HepG2 (cell line): Measurements from ENCODE around the gene STARD10. TPM values are rescaled to one million over a fixed set of nuclear protein-coding genes. Genes with fewer than 3 reads are reported as not detected.

Experiments used
- ARNT ChIP-seq: fragments of 450-650 bp; IDR thresholded peaks from 2 replicates; pipeline ENCODE4 v1.6.1; 2017
- ARNTL ChIP-seq: sonication (generic); formaldehyde crosslinking; IDR thresholded peaks from 2 replicates; pipeline ENCODE4 v1.4.0; 2020; ENCODE audit warnings: mild to moderate bottlenecking, missing genetic modification reagents
- BCL6 ChIP-seq: IDR thresholded peaks from 2 replicates; pipeline ENCODE4 v1.6.1; 2016; ENCODE audit warnings: missing genetic modification reagents, missing compliant biosample characterization
- HIVEP1 ChIP-seq: sonication (generic); formaldehyde crosslinking; IDR thresholded peaks from 2 replicates; pipeline ENCODE4 v1.4.0; 2020; ENCODE audit warnings: mild to moderate bottlenecking, missing genetic modification reagents
- KLF11 ChIP-seq: IDR thresholded peaks from 2 replicates; pipeline ENCODE4 v1.6.1; 2016; ENCODE audit warnings: missing compliant biosample characterization
- MTA1 ChIP-seq: sonication (generic); formaldehyde crosslinking; IDR thresholded peaks from 2 replicates; pipeline ENCODE4 v1.4.0; 2020; ENCODE audit warnings: missing genetic modification reagents, mild to moderate bottlenecking, borderline replicate concordance
- NFRKB ChIP-seq: fragments of 450-650 bp; IDR thresholded peaks from 2 replicates; pipeline ENCODE4 v1.6.1; 2017
- NFYC ChIP-seq: IDR thresholded peaks from 2 replicates; pipeline ENCODE4 v1.6.1; 2016; ENCODE audit warnings: missing genetic modification reagents, missing compliant biosample characterization
- NKX3-1 ChIP-seq: sonication (generic); formaldehyde crosslinking; IDR thresholded peaks from 2 replicates; pipeline ENCODE4 v1.5.0; 2020; ENCODE audit warnings: missing genetic modification reagents
- PCBP1 ChIP-seq: fragments of 200-400 bp; formaldehyde crosslinking; IDR thresholded peaks from 2 replicates; pipeline ENCODE4 v1.6.1; 2017; ENCODE audit warnings: mild to moderate bottlenecking, low read depth, low read length, borderline replicate concordance
- RXRA ChIP-seq: sonication (generic); formaldehyde crosslinking; IDR thresholded peaks from 2 replicates; pipeline ENCODE4 v1.5.1; 2020; ENCODE audit warnings: missing genetic modification reagents
- SOX5 ChIP-seq: IDR thresholded peaks from 2 replicates; pipeline ENCODE4 v1.6.1; 2016; ENCODE audit warnings: borderline replicate concordance
- TAF1 ChIP-seq: sonication (generic); formaldehyde crosslinking; IDR thresholded peaks from 2 replicates; pipeline ENCODE4 v1.4.0; 2020; ENCODE audit warnings: missing genetic modification reagents
- THAP8 ChIP-seq: sonication (generic); formaldehyde crosslinking; IDR thresholded peaks from 2 replicates; pipeline ENCODE4 v1.5.1; 2020; ENCODE audit warnings: missing genetic modification reagents, mild to moderate bottlenecking, borderline replicate concordance
- ZBTB14 ChIP-seq: sonication (generic); formaldehyde crosslinking; IDR thresholded peaks from 2 replicates; pipeline ENCODE4 v1.4.0; 2020; ENCODE audit warnings: missing genetic modification reagents
- ZFP37 ChIP-seq: sonication (generic); formaldehyde crosslinking; IDR thresholded peaks from 2 replicates; pipeline ENCODE4 v1.4.0; 2020; ENCODE audit warnings: missing genetic modification reagents, borderline replicate concordance
- ZFP90 ChIP-seq: sonication (generic); formaldehyde crosslinking; IDR thresholded peaks from 2 replicates; pipeline ENCODE4 v1.8.0; 2022; ENCODE audit warnings: missing genetic modification reagents, mild to moderate bottlenecking, inconsistent platforms, borderline replicate concordance
- ZNF10 ChIP-seq: sonication (generic); formaldehyde crosslinking; IDR thresholded peaks from 2 replicates; pipeline ENCODE4 v1.4.0; 2020; ENCODE audit warnings: mild to moderate bottlenecking, low read depth, missing genetic modification reagents, borderline replicate concordance
- ZNF337 ChIP-seq: sonication (generic); formaldehyde crosslinking; IDR thresholded peaks from 2 replicates; pipeline ENCODE4 v1.5.1; 2020; ENCODE audit warnings: missing genetic modification reagents, low read depth, mild to moderate bottlenecking, borderline replicate concordance
- ZNF33A ChIP-seq: sonication (generic); formaldehyde crosslinking; IDR thresholded peaks from 2 replicates; pipeline ENCODE4 v1.5.1; 2020; ENCODE audit warnings: missing genetic modification reagents, mild to moderate bottlenecking, moderate library complexity, borderline replicate concordance
- ZNF44 ChIP-seq: sonication (generic); formaldehyde crosslinking; IDR thresholded peaks from 2 replicates; pipeline ENCODE4 v1.5.1; 2020; ENCODE audit warnings: mild to moderate bottlenecking, missing genetic modification reagents
- ZNF503 ChIP-seq: sonication (generic); formaldehyde crosslinking; IDR thresholded peaks from 2 replicates; pipeline ENCODE4 v1.4.0; 2020; ENCODE audit warnings: missing genetic modification reagents
- ZNF781 ChIP-seq: sonication (generic); formaldehyde crosslinking; IDR thresholded peaks from 2 replicates; pipeline ENCODE4 v1.5.1; 2020; ENCODE audit warnings: borderline replicate concordance, mild to moderate bottlenecking, missing genetic modification reagents; ENCODE audit errors: not compliant biosample characterization
- ZNF784 ChIP-seq: sonication (generic); formaldehyde crosslinking; IDR thresholded peaks from 2 replicates; pipeline ENCODE4 v1.5.1; 2020; ENCODE audit warnings: missing genetic modification reagents, mild to moderate bottlenecking, borderline replicate concordance
- ZZZ3 ChIP-seq: sonication (generic); formaldehyde crosslinking; IDR thresholded peaks from 2 replicates; pipeline ENCODE4 v1.4.0; 2020; ENCODE audit warnings: missing genetic modification reagents, mild to moderate bottlenecking, borderline replicate concordance
- polyA plus RNA-seq, 8 experiments: library from polyadenylated mRNA; depleted of rRNA in 3 of 8; stranded (reverse) in 7 of 8; unstranded in 1 of 8; fragments of >200 nt; fragmentation: Illumina TruSeq in 4 of 8; extraction: Trizol in 4 of 8; gene quantifications; 2 replicates each; pipeline versions ENCODE4 v1.2.1 to v1.2.3, GENCODE V29; 2011 to 2016; ENCODE audit warnings: low read depth in 4 of 8, missing spikeins in 1 of 8, mixed read lengths in 1 of 8; ENCODE audit not compliant: insufficient read depth in 1 of 8
- total RNA-seq, 5 experiments: library from RNA; depleted of rRNA; stranded (reverse); fragments of >200 nt; fragmentation: Illumina TruSeq; extraction: Trizol; gene quantifications; 2 replicates each; pipeline ENCODE4 v1.2.3, GENCODE V29; 2016; ENCODE audit warnings: low read depth in 1 of 5

STARD10 gene
- total and polyA plus RNA-seq, 2 of the 13 experiments (the other 11 are each of a cell fraction or from before 2014, with no cell fraction given): 260 to 341 TPM

- no peak for TF ChIP-seq NFRKB
- no peak for TF ChIP-seq ZNF337
- 0 out of 2 replicates have a peak, but pooled peaks have one; percentile 80 for TF ChIP-seq RXRA
- TF ChIP-seq ARNTL (CRISPR knock-in tag): peak; percentile 68
- TF ChIP-seq MTA1 (CRISPR knock-in tag): peak; percentile 63; the same call in 1 of the 2 replicates
- TF ChIP-seq ZNF781 (CRISPR knock-in tag): peak; percentile 86
- TF ChIP-seq ZNF44: no peak; the same call in 1 of the 2 replicates
- TF ChIP-seq BCL6: no peak
- no peak for TF ChIP-seq ZNF10 (CRISPR knock-in tag)
- 0 out of 2 replicates have a peak, but pooled peaks have one; percentile 69 for TF ChIP-seq ZFP90 (CRISPR knock-in tag)
- no peak; the same call in 1 of the 2 replicates for TF ChIP-seq NFYC
- TF ChIP-seq PCBP1: 0 out of 2 replicates have a peak, but pooled peaks have one; percentile 41
- peak; percentile 83 for TF ChIP-seq ZNF784
- TF ChIP-seq THAP8 (CRISPR knock-in tag): no peak; the same call in 1 of the 2 replicates
- TF ChIP-seq ZBTB14 (CRISPR knock-in tag): no peak
- TF ChIP-seq NKX3-1 (CRISPR knock-in tag): no peak
- TF ChIP-seq ZNF33A (CRISPR knock-in tag): no peak
- TF ChIP-seq ARNT: no peak
- TF ChIP-seq TAF1 (CRISPR knock-in tag): peak; percentile 65
- 0 out of 2 replicates have a peak, but pooled peaks have one; percentile 69 for TF ChIP-seq KLF11 (CRISPR knock-in tag)
- TF ChIP-seq ZZZ3 (CRISPR knock-in tag): no peak; the same call in 1 of the 2 replicates
- TF ChIP-seq HIVEP1 (CRISPR knock-in tag): peak; percentile 53; the same call in 1 of the 2 replicates
- TF ChIP-seq ZNF503 (CRISPR knock-in tag): no peak
- no peak for TF ChIP-seq ZFP37 (CRISPR knock-in tag)
- no peak for TF ChIP-seq SOX5 (CRISPR knock-in tag)
These were observed at the start of gene STARD10 (continued) for GRCh38 chr11:72793425-72794367.
